GM10266 (cell line): Measurements from ENCODE around the gene PLEKHA6.

Source experiments
- DNase-seq: peaks from one replicate; pipeline ENCODE4 v3.0.0; 2012; ENCODE audit errors: extremely low spot score
- CTCF ChIP-seq: IDR thresholded peaks from 2 replicates; pipeline ENCODE4 v1.5.1; 2012; ENCODE audit warnings: mild to moderate bottlenecking, low read depth; ENCODE audit not compliant: control insufficient read depth, insufficient read depth; ENCODE audit errors: missing control alignments

The PLEKHA6 gene

GRCh38 chr1:204367956-204368355, 8.2 kb upstream of the PLEKHA6 start:
- DNase-seq, result no peak
- no peak for TF ChIP-seq CTCF

GRCh38 chr1:204367193-204367858, 7.6 kb upstream of the PLEKHA6 start:
- no peak for DNase-seq
- TF ChIP-seq CTCF, result no peak

GRCh38 chr1:204366759-204367158, 7.0 kb upstream of the PLEKHA6 start:
- no peak for DNase-seq
- TF ChIP-seq CTCF, result peak; percentile 50

- peak; percentile 79 for DNase-seq
- TF ChIP-seq CTCF, result peak; percentile 92
These were observed 3.8 kb upstream of the PLEKHA6 start for GRCh38 chr1:204363335-204364114.

- DNase-seq, result no peak
- TF ChIP-seq CTCF, result no peak
These were observed 3.2 kb upstream of the PLEKHA6 start for GRCh38 chr1:204362984-204363334.

GRCh38 chr1:204361781-204362180, 2.1 kb upstream of the PLEKHA6 start:
- DNase-seq, result no peak
- TF ChIP-seq CTCF, result no peak

GRCh38 chr1:204361341-204361771, 1.6 kb upstream of the PLEKHA6 start:
- no peak for TF ChIP-seq CTCF
- DNase-seq, result no peak
